Activated naive CD4-positive, alpha-beta T cell treated with anti-CD3 and anti-CD28 coated beads, Interleukin-2, amount 10 ng/mL, durations not matched to agents 5 hours and 36 hours (primary cell): ENCODE results near the gene SCG5. TPM values are rescaled to one million over a fixed set of nuclear protein-coding genes. Genes with fewer than 3 reads are reported as not detected.

Experiments
- total RNA-seq, 2 experiments: library from RNA; stranded (reverse); gene quantifications; one replicate each; pipeline ENCODE4 v1.2.3, GENCODE V29; 2021

The SCG5 gene
- 1 to 10 TPM; 2.5 to 3.0 TPM for total RNA-seq

DNA sequence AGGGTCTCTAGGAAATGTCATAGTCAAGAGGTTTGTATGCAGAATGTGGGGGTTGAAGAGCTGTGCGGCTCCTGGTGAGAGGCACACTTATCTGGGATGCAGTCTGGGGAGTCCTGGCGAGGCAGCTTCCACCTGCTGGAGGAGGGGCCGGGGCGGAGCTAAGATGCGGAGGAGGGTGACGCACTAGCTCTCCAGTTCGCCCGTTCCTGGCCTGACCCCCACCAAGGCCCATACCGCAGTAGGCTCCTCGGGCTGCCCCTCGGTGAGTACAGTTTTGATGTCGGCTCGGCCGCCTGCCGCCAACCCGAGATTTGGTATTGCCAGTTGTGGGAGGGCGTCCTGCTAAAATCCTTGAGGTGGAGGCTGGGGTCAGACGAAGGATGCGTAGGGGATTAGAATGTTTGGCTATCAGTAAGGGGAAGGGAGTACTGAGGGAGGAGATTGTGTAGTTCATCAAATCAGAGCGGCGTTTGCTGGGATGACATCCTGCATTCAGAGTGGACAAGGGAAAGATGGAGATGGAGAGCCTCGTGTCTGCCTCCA lies at the start of gene SCG5:
TSS of gene SCG5 (plus strand) at position 194 of the 543 bp plus-strand sequence. CDS start 1,883 bp downstream, outside the sequence.

GRCh38 chr15:32593151-32593550 lies 48.4 kb upstream of the SCG5 start, which contains the start of gene GOLGA8N:
TSS of gene GOLGA8N (plus strand) at chr15:32593456.

GRCh38 chr15:32615051-32615870 lies 26.2 kb upstream of the SCG5 start, which contains the start of gene ARHGAP11A:
TSS of gene ARHGAP11A (plus strand) at chr15:32615504. CDS start at chr15:32616212, 708 bp downstream.

DNA sequence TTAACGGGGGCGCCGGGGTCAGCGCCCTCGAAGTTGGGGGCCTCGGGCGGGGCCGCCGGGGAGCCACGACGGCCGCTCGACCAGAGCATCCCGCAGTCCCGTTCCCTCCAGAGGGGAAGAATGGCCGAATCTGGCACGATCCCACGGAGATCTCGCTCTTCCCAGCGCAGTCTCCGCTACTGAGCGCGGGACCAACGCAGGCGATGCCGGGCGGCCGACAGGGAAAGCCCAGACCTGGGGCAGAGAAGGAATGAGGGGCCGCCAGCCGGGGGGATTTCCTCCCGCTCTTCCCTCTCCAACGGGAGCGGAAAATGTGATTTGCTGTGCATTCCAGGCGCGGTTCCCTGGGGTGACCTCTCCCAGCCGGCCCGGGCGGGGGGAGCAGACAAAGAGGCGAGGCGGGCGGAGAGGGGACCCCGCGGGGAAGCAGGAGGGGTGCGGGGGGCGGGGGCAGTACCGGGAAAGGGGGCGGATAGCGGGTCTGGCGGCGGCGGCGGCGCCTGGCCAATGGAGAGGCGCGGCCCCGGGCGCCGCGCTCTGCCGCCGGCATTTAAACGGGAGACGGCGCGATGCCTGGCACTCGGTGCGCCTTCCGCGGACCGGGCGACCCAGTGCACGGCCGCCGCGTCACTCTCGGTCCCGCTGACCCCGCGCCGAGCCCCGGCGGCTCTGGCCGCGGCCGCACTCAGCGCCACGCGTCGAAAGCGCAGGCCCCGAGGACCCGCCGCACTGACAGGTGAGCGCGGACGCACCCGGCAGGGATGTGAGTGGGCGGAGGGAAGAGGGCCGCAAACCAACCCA lies 76.1 kb downstream of the SCG5 start, which contains the start of gene GREM1:
TSS of gene GREM1 (plus strand) at position 579 of the 801 bp plus-strand sequence. CDS start 12,687 bp downstream, outside the sequence.

Other genes starting within 250 kb of the SCG5 start
- under 1 TPM; 0.28 to 0.29 TPM for gene GOLGA8K, start 238.4 kb upstream of the SCG5 start, total RNA-seq
- gene GOLGA8O, start 186.1 kb upstream of the SCG5 start, total RNA-seq = 1 to 10 TPM; 1.0 to 3.3 TPM
- gene GOLGA8N, start 48.3 kb upstream of the SCG5 start, total RNA-seq = 1 to 10 TPM; 5.3 to 5.4 TPM
- gene ARHGAP11A, start 26.2 kb upstream of the SCG5 start, total RNA-seq = 100 to 1,000 TPM; 101 to 105 TPM
- not detected for gene GREM1, start 76.3 kb downstream of the SCG5 start, total RNA-seq